ENCODE results near the gene SOBP. TPM values are rescaled to one million over a fixed set of nuclear protein-coding genes. Genes with fewer than 3 reads are reported as not detected.

The SOBP gene
- total and polyA plus RNA-seq, 7 experiments from 2014 or later: 0.08 to 0.15 TPM; not detected in 5

GRCh38 chr6:107534571-107535141, 44.7 kb downstream of the SOBP start:
- intact Hi-C loops (cut with micrococcal nuclease): no loop called here
- no peaks in the 10 kb centered on the region for H3K27me3 ChIP-seq (ENCODE audit: control insufficient read depth in 2 of 2, insufficient read depth in 2 of 2, low read length in 2 of 2)
- H3K4me3 Mint-ChIP-seq: no peak overlapping the region
- no peaks in the 10 kb centered on the region for H3K9me3 Mint-ChIP-seq
- H3K27me3 Mint-ChIP-seq: peaks cover 4 to 31% (median 10%) of the 10 kb centered on the region in 5 donors
- no peak overlapping the region for H3K27ac ChIP-seq (ENCODE audit: low read depth, low read length)
- no peaks in the 10 kb centered on the region for H3K4me1 Mint-ChIP-seq
- no peaks in the 10 kb centered on the region for H3K4me1 ChIP-seq (ENCODE audit: control insufficient read depth in 2 of 2, insufficient read depth in 2 of 2, low read length in 2 of 2)
- no peak for ATAC-seq
- H3K4me3 ChIP-seq (ENCODE audit: low read length): no peak overlapping the region
- no peaks in the 10 kb centered on the region for H3K9me3 ChIP-seq (ENCODE audit: control insufficient read depth in 2 of 3, low read length in 3 of 3)
- POLR2A ChIA-PET: no interaction called here
- no peak for DNase-seq
- no peak overlapping the region for H3K27ac Mint-ChIP-seq
- H3K36me3 Mint-ChIP-seq: no peaks in the 10 kb centered on the region
- H3K36me3 ChIP-seq (ENCODE audit: control insufficient read depth in 2 of 3, insufficient read depth in 3 of 3, low read length in 3 of 3): no peaks in the 10 kb centered on the region
- CTCF ChIA-PET: no interaction called here

- no peaks in the 10 kb centered on the region for H3K4me1 Mint-ChIP-seq
- H3K27ac Mint-ChIP-seq: no peak overlapping the region
- CTCF ChIA-PET: no interaction called here
- peaks cover 8 to 40% (median 17%) of the 10 kb centered on the region in 5 donors for H3K27me3 Mint-ChIP-seq
- ATAC-seq (no peak), DNase-seq (no peak)
- Histone ChIP-seq H3K27ac (ENCODE audit: low read depth, low read length) (no peak overlapping the region), H3K9me3 (ENCODE audit: control insufficient read depth in 2 of 3, low read length in 3 of 3) (no peaks in the 10 kb centered on the region), H3K4me3 (ENCODE audit: low read length) (no peak overlapping the region), H3K27me3 (ENCODE audit: control insufficient read depth in 2 of 2, insufficient read depth in 2 of 2, low read length in 2 of 2) (no peaks in the 10 kb centered on the region), H3K4me1 (ENCODE audit: control insufficient read depth in 2 of 2, insufficient read depth in 2 of 2, low read length in 2 of 2) (no peaks in the 10 kb centered on the region), H3K36me3 (ENCODE audit: control insufficient read depth in 2 of 3, insufficient read depth in 3 of 3, low read length in 3 of 3) (no peaks in the 10 kb centered on the region)
- intact Hi-C loops (cut with micrococcal nuclease): no loop called here
- H3K36me3 Mint-ChIP-seq: no peaks in the 10 kb centered on the region
- POLR2A ChIA-PET: no interaction called here
- no peaks in the 10 kb centered on the region for H3K9me3 Mint-ChIP-seq
- H3K4me3 Mint-ChIP-seq: no peak overlapping the region
These were observed 45.7 kb downstream of the SOBP start for GRCh38 chr6:107535626-107536025.

- Mint-ChIP-seq H3K27me3 (peaks cover 8 to 38% (median 17%) of the 10 kb centered on the region in 5 donors), H3K4me1 (no peaks in the 10 kb centered on the region), H3K4me3 (no peak overlapping the region), H3K27ac (no peak overlapping the region), H3K9me3 (no peaks in the 10 kb centered on the region), H3K36me3 (no peaks in the 10 kb centered on the region)
- DNase-seq (no peak), ATAC-seq (no peak)
- H3K4me1 ChIP-seq (ENCODE audit: control insufficient read depth in 2 of 2, insufficient read depth in 2 of 2, low read length in 2 of 2): no peaks in the 10 kb centered on the region
- ChIA-PET CTCF (no interaction called here), POLR2A (no interaction called here)
- intact Hi-C loops (cut with micrococcal nuclease): no loop called here
- no peaks in the 10 kb centered on the region for H3K9me3 ChIP-seq (ENCODE audit: control insufficient read depth in 2 of 3, low read length in 3 of 3)
- H3K4me3 ChIP-seq (ENCODE audit: low read length): no peak overlapping the region
- no peaks in the 10 kb centered on the region for H3K27me3 ChIP-seq (ENCODE audit: control insufficient read depth in 2 of 2, insufficient read depth in 2 of 2, low read length in 2 of 2)
- H3K36me3 ChIP-seq (ENCODE audit: control insufficient read depth in 2 of 3, insufficient read depth in 3 of 3, low read length in 3 of 3): no peaks in the 10 kb centered on the region
- H3K27ac ChIP-seq (ENCODE audit: low read depth, low read length): no peak overlapping the region
These were observed 46.5 kb downstream of the SOBP start for GRCh38 chr6:107536180-107536961.

- intact Hi-C loops (cut with micrococcal nuclease): no loop called here
- ATAC-seq: no peak
These were observed 47.6 kb downstream of the SOBP start for GRCh38 chr6:107537559-107537958.

GRCh38 chr6:107538856-107539387, 49.0 kb downstream of the SOBP start:
- ChIA-PET CTCF (no interaction called here), POLR2A (no interaction called here)
- Mint-ChIP-seq H3K27me3 (peaks cover 23 to 46% (median 25%) of the 10 kb centered on the region in 5 donors), H3K27ac (peak overlapping the region in 1 of 9 donors; percentile 32), H3K4me1 (no peaks in the 10 kb centered on the region), H3K9me3 (no peaks in the 10 kb centered on the region), H3K4me3 (no peak overlapping the region), H3K36me3 (no peaks in the 10 kb centered on the region)
- no peaks in the 10 kb centered on the region for H3K9me3 ChIP-seq (ENCODE audit: control insufficient read depth in 2 of 3, low read length in 3 of 3)
- intact Hi-C loops (cut with micrococcal nuclease): no loop called here
- H3K27ac ChIP-seq (ENCODE audit: low read depth, low read length): no peak overlapping the region
- DNase-seq (no peak), ATAC-seq (no peak)
- no peaks in the 10 kb centered on the region for H3K4me1 ChIP-seq (ENCODE audit: control insufficient read depth in 2 of 2, insufficient read depth in 2 of 2, low read length in 2 of 2)
- H3K4me3 ChIP-seq (ENCODE audit: low read length): no peak overlapping the region
- H3K36me3 ChIP-seq (ENCODE audit: control insufficient read depth in 2 of 3, insufficient read depth in 3 of 3, low read length in 3 of 3): no peaks in the 10 kb centered on the region
- H3K27me3 ChIP-seq (ENCODE audit: control insufficient read depth in 2 of 2, insufficient read depth in 2 of 2, low read length in 2 of 2): no peaks in the 10 kb centered on the region

More at GRCh38 chr6:107537559-107537958, 47.6 kb downstream of the SOBP start:
- no peaks in the 10 kb centered on the region for H3K4me1 ChIP-seq (ENCODE audit: control insufficient read depth in 2 of 2, insufficient read depth in 2 of 2, low read length in 2 of 2)
- no peaks in the 10 kb centered on the region for H3K36me3 Mint-ChIP-seq
- H3K4me3 ChIP-seq (ENCODE audit: low read length): no peak overlapping the region
- no peaks in the 10 kb centered on the region for H3K9me3 ChIP-seq (ENCODE audit: control insufficient read depth in 2 of 3, low read length in 3 of 3)
- H3K27ac ChIP-seq (ENCODE audit: low read depth, low read length): no peak overlapping the region
- ChIA-PET POLR2A (no interaction called here), CTCF (no interaction called here)
- no peaks in the 10 kb centered on the region for H3K27me3 ChIP-seq (ENCODE audit: control insufficient read depth in 2 of 2, insufficient read depth in 2 of 2, low read length in 2 of 2)
- no peaks in the 10 kb centered on the region for H3K36me3 ChIP-seq (ENCODE audit: control insufficient read depth in 2 of 3, insufficient read depth in 3 of 3, low read length in 3 of 3)
- H3K27ac Mint-ChIP-seq: no peak overlapping the region
- H3K9me3 Mint-ChIP-seq: no peaks in the 10 kb centered on the region
- peaks cover 13 to 43% (median 23%) of the 10 kb centered on the region in 5 donors for H3K27me3 Mint-ChIP-seq
- H3K4me3 Mint-ChIP-seq: peak overlapping the region in 1 of 10 donors; percentile 42
- DNase-seq: no peak
- no peaks in the 10 kb centered on the region for H3K4me1 Mint-ChIP-seq

GRCh38 chr6:107539409-107539808, 49.5 kb downstream of the SOBP start:
- ChIA-PET POLR2A (no interaction called here), CTCF (no interaction called here)
- Mint-ChIP-seq H3K27me3 (peaks cover 23 to 46% (median 30%) of the 10 kb centered on the region in 5 donors), H3K9me3 (no peaks in the 10 kb centered on the region), H3K27ac (no peak overlapping the region), H3K36me3 (no peaks in the 10 kb centered on the region), H3K4me1 (no peaks in the 10 kb centered on the region), H3K4me3 (no peak overlapping the region)
- H3K27ac ChIP-seq (ENCODE audit: low read depth, low read length): no peak overlapping the region
- intact Hi-C loops (cut with micrococcal nuclease): no loop called here
- H3K4me3 ChIP-seq (ENCODE audit: low read length): no peak overlapping the region
- no peaks in the 10 kb centered on the region for H3K4me1 ChIP-seq (ENCODE audit: control insufficient read depth in 2 of 2, insufficient read depth in 2 of 2, low read length in 2 of 2)
- H3K27me3 ChIP-seq (ENCODE audit: control insufficient read depth in 2 of 2, insufficient read depth in 2 of 2, low read length in 2 of 2): no peaks in the 10 kb centered on the region
- no peaks in the 10 kb centered on the region for H3K36me3 ChIP-seq (ENCODE audit: control insufficient read depth in 2 of 3, insufficient read depth in 3 of 3, low read length in 3 of 3)
- DNase-seq (no peak), ATAC-seq (no peak)
- no peaks in the 10 kb centered on the region for H3K9me3 ChIP-seq (ENCODE audit: control insufficient read depth in 2 of 3, low read length in 3 of 3)
